Esophagus squamous epithelium (tissue), 5 donors: ENCODE results near the gene HIPK4. TPM values are rescaled to one million over a fixed set of nuclear protein-coding genes. Genes with fewer than 3 reads are reported as not detected.

Experiments used
- DNase-seq: peaks from one replicate; lab custom pipeline; 2025; lab: John Stamatoyannopoulos, UW
- H3K27ac ChIP-seq, 4 donors: fragments of 200-600 bp; sonication (generic); one replicate each; pipeline ENCODE4 v1.5.1; 2016 to 2019; ENCODE audit warnings: mild to moderate bottlenecking in 1 of 4
- H3K27me3 ChIP-seq, 4 donors: fragments of 200-600 bp; sonication (generic); 1 replicate in 3 of 4; 2 replicates in 1 of 4; pipeline versions ENCODE4 v1.5.1 to v1.6.0; 2017 to 2021; ENCODE audit warnings: antibody characterized with exemption in 1 of 4
- H3K36me3 ChIP-seq, 3 donors: fragments of 200-600 bp; sonication (generic); one replicate each; pipeline ENCODE4 v1.5.1; 2016 to 2019
- H3K4me1 ChIP-seq, 3 donors: fragments of 200-600 bp; sonication (generic); one replicate each; pipeline ENCODE4 v1.5.1; 2017 to 2019
- H3K4me3 ChIP-seq, 4 donors: fragments of 200-600 bp; sonication (generic); 1 replicate in 3 of 4; 2 replicates in 1 of 4; pipeline ENCODE4 v1.5.1; 2016 to 2019; ENCODE audit warnings: mild to moderate bottlenecking in 2 of 4, moderate library complexity in 1 of 4
- H3K9me3 ChIP-seq, 3 donors: fragments of 200-600 bp; sonication (generic); one replicate each; pipeline ENCODE4 v1.5.1; 2016 to 2019
- CTCF ChIP-seq, 6 experiments: fragments of 450-650 bp in 4 of 6; fragments of 200-600 bp in 2 of 6; sonication (generic) in 2 of 6; IDR thresholded peaks; one replicate each; pipeline ENCODE4 v1.5.1; 2016 to 2019; ENCODE audit warnings: antibody characterized with exemption in 6 of 6, mild to moderate bottlenecking in 4 of 6, moderate library complexity in 4 of 6
- POLR2A ChIP-seq, 4 donors: fragments of 450-650 bp; IDR thresholded peaks; one replicate each; pipeline ENCODE4 v1.6.1; 2017; ENCODE audit warnings: antibody characterized with exemption in 4 of 4, mild to moderate bottlenecking in 4 of 4, moderate library complexity in 3 of 4
- WGBS, 2 donors: methylation state at CpG; one replicate each; pipeline ENCODE4 v1.1.5; 2018; 5-methylcytosine and 5-hydroxymethylcytosine counted together
- intact Hi-C: fragments of 100-400 bp; cut with DNase I; formaldehyde crosslinking; loops from one replicate; pipeline ENCODE4 v1.15.0; 2022
- small RNA-seq, 4 donors: library from RNA; depleted of rRNA; stranded (forward); fragments of <200 nt; gene quantifications; one replicate each; pipeline ENCODE3, GENCODE V24; 2016
- total RNA-seq, 4 donors: library from RNA; depleted of rRNA; stranded (reverse); fragments of >200 nt; gene quantifications; one replicate each; pipeline ENCODE4 v1.1.0, GENCODE V29; 2016
- donor health status: DM: yes; HTN: yes; CAD: no.

The HIPK4 gene
- total RNA-seq, 4 donors from 2014 or later, result 0.19 TPM; not detected in 3

- H3K4me3 ChIP-seq, result no peak overlapping the region
- H3K36me3 ChIP-seq, result peaks cover 15 to 90% (median 22%) of the 10 kb centered on the region in 3 donors
- intact Hi-C loops, result no loop called here
- H3K4me1 ChIP-seq, result peaks cover 0 to 5% (median 0%) of the 10 kb centered on the region in 3 donors
- no peaks in the 10 kb centered on the region for H3K27me3 ChIP-seq
- DNase-seq, result no peak
- TF ChIP-seq POLR2A (IDR thresholded peaks at IDR 0.05) (no peak), CTCF (IDR thresholded peaks at IDR 0.05) (no peak)
- 75 to 84% methylated on average over 4 to 6 of the region's 6 CpGs for WGBS, 2 donors
- H3K27ac ChIP-seq, result no peak overlapping the region
- no peaks in the 10 kb centered on the region for H3K9me3 ChIP-seq
Observed at GRCh38 chr19:40332669-40333068, 57.3 kb downstream of the HIPK4 start.

- WGBS, 2 donors, result 71 to 82% methylated on average over 1 to 3 of the region's 5 CpGs
- Histone ChIP-seq H3K4me3 (no peak overlapping the region), H3K4me1 (peaks cover 0 to 5% (median 0%) of the 10 kb centered on the region in 3 donors), H3K9me3 (no peaks in the 10 kb centered on the region), H3K27ac (no peak overlapping the region), H3K27me3 (no peaks in the 10 kb centered on the region), H3K36me3 (peaks cover 19 to 97% (median 33%) of the 10 kb centered on the region in 3 donors)
- DNase-seq, result no peak
- TF ChIP-seq POLR2A (IDR thresholded peaks at IDR 0.05) (no peak), CTCF (IDR thresholded peaks at IDR 0.05) (no peak)
- intact Hi-C loops, result no loop called here
Observed at GRCh38 chr19:40331052-40331451, 58.9 kb downstream of the HIPK4 start.

Small RNAs within 50 kb of the gene (small RNA-seq; reads per million reads assigned to genes)
- gene MIR6796 (0 to 0.14 (median 0) reads per million in 4 donors), gene RF00019 (0 reads per million in 4 donors)

Other genes with a start within 250 kb of the HIPK4 start
- 10 to 100 TPM in 1 of 4 donors, 1 to 10 TPM in 3; 4.8 to 10.1 (median 5.3) TPM for gene MAP3K10, start 198.8 kb downstream of the HIPK4 start, total RNA-seq
- not detected for gene TTC9B, start 171.8 kb downstream of the HIPK4 start, total RNA-seq
- not detected for gene CCNP, start 163.5 kb downstream of the HIPK4 start, total RNA-seq
- 10 to 100 TPM; 59.0 to 84.7 (median 69.0) TPM for gene AKT2, start 104.8 kb downstream of the HIPK4 start, total RNA-seq
- gene C19orf47, start 41.8 kb downstream of the HIPK4 start, total RNA-seq, result 10 to 100 TPM in 2 of 4 donors, 1 to 10 TPM in 2; 10.0 to 14.1 (median 11.7) TPM
- 100 to 1,000 TPM in 3 of 4 donors, 10 to 100 TPM in 1; 56.8 to 163 (median 128) TPM for gene PLD3, start 41.5 kb downstream of the HIPK4 start, total RNA-seq
- gene PRX, start 23.2 kb upstream of the HIPK4 start, total RNA-seq, result 1 to 10 TPM in 3 of 4 donors, under 1 TPM in 1; 0.70 to 6.1 (median 2.4) TPM
- 10 to 100 TPM; 10.2 to 24.9 (median 16.2) TPM for gene SERTAD1, start 35.8 kb upstream of the HIPK4 start, total RNA-seq
- 10 to 100 TPM in 3 of 4 donors, 1 to 10 TPM in 1; 8.9 to 17.4 (median 12.0) TPM for gene SERTAD3, start 54.2 kb upstream of the HIPK4 start, total RNA-seq
- gene BLVRB, start 75.6 kb upstream of the HIPK4 start, total RNA-seq, result 100 to 1,000 TPM; 177 to 283 (median 236) TPM
- gene SPTBN4, start 76.8 kb upstream of the HIPK4 start, total RNA-seq, result 1 to 10 TPM in 2 of 4 donors, under 1 TPM in 2; 0.08 to 2.0 (median 1.2) TPM
- 10 to 100 TPM; 42.3 to 77.9 (median 49.8) TPM for gene SHKBP1, start 186.7 kb upstream of the HIPK4 start, total RNA-seq
- 100 to 1,000 TPM in 1 of 4 donors, 10 to 100 TPM in 3; 43.5 to 249 (median 65.5) TPM for gene LTBP4, start 211.2 kb upstream of the HIPK4 start, total RNA-seq